AG09319 (cell line): Measurements from ENCODE around the gene MOV10L1.

ENCODE experiments used
- DNase-seq: peaks from one replicate; pipeline ENCODE4 v3.0.0-alpha.2; 2010; ENCODE audit warnings: low read depth; ENCODE audit errors: extremely low read depth
- CTCF ChIP-seq: IDR thresholded peaks from 2 replicates; pipeline ENCODE4 v1.5.1; 2011; ENCODE audit warnings: low read depth, mild to moderate bottlenecking, inconsistent platforms, low read length, moderate library complexity

MOV10L1 gene

GRCh38 chr22:50188356-50188755 is 98.5 kb downstream of the MOV10L1 start:
- no peak for TF ChIP-seq CTCF
- DNase-seq, result no peak

- no peak for DNase-seq
- TF ChIP-seq CTCF, result no peak
These were observed 99.5 kb downstream of the MOV10L1 start for GRCh38 chr22:50189184-50189848.

- DNase-seq, result no peak
- no peak for TF ChIP-seq CTCF
These were observed 100.0 kb downstream of the MOV10L1 start for GRCh38 chr22:50189849-50190181.

GRCh38 chr22:50190182-50190940 is 100.6 kb downstream of the MOV10L1 start:
- peak; percentile 14 for DNase-seq
- peak; percentile 59 for TF ChIP-seq CTCF

DNA sequence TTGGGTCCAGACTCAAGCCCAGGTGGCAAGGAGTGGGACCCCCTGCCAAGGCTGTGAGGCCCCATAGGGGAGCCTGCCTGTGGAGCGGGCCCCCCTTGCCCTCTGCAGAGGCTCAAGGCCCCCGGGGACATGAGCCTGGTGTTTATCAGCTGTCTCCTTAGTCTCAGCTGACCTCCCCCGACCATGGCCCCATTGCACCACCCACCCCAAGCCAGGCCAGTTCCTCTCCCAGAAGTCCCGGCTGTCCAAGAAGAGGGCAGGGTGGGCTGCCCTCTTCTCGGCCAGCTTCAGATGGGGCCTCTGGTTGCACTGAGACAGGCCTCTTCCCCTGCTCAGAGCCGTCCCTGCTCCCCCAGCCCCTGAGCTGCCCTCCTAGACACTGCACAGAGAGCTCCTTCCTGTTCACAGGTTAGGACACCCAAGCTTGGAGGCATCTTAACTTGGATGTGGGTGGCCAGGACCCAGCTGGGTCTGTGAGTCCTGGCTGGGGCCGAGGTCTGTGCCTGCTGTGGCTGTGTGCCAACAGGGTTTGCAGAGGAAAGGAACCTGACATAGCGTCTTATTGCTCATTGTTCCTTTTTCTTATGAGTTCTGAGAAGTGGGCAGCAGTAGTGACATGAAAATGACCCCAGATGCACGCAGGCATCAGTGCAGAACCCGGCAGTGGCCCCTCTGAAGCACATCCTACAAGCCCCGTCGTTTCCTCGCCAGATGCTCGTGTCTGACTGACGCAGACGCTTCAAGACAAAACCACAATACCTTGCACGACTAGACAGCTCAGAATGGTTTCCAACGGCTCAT is 101.3 kb downstream of the MOV10L1 start:
- no peak for TF ChIP-seq CTCF
- no peak for DNase-seq

- TF ChIP-seq CTCF, result no peak
- no peak for DNase-seq
These were observed 102.8 kb downstream of the MOV10L1 start for GRCh38 chr22:50192436-50193204.
